Fibroblast of lung (primary cell): ENCODE results near the gene UVRAG. TPM values are rescaled to one million over a fixed set of nuclear protein-coding genes. Genes with fewer than 3 reads are reported as not detected.
A peak's percentile ranks its signal among the peaks of the same experiment; 100 is the strongest.

Source experiments
- DNase-seq, 2 donors: peaks; one replicate each; pipeline versions ENCODE4 v3.0.0 to v3.0.0-alpha.2; 2010; ENCODE audit warnings: low read depth in 2 of 2
- H2AFZ ChIP-seq: 2 replicates; pipeline ENCODE4 v1.5.1; 2012; ENCODE audit warnings: low read length, control low read depth, inconsistent platforms
- H3K27ac ChIP-seq: 2 replicates; pipeline ENCODE4 v1.5.1; 2011; ENCODE audit warnings: low read length, control low read depth; ENCODE audit not compliant: insufficient read depth
- H3K27me3 ChIP-seq: 2 replicates; pipeline ENCODE4 v1.5.1; 2011; ENCODE audit warnings: mild to moderate bottlenecking, low read length; ENCODE audit not compliant: control insufficient read depth, insufficient read depth
- H3K36me3 ChIP-seq: 2 replicates; pipeline ENCODE4 v1.5.1; 2011; ENCODE audit warnings: low read length; ENCODE audit not compliant: control insufficient read depth, insufficient read depth
- H3K4me1 ChIP-seq: 2 replicates; pipeline ENCODE4 v1.5.1; 2011; ENCODE audit warnings: low read length; ENCODE audit not compliant: control insufficient read depth, insufficient read depth; ENCODE audit errors: extremely low read depth
- H3K4me2 ChIP-seq: 2 replicates; pipeline ENCODE4 v1.5.1; 2011; ENCODE audit warnings: low read length, control low read depth; ENCODE audit not compliant: insufficient read depth; ENCODE audit errors: extremely low read depth
- H3K4me3 ChIP-seq, 4 experiments: fragments of 200-600 bp in 1 of 4; sonication (generic) in 1 of 4; replicated peaks in 1 of 4; 2 replicates each; pipeline ENCODE4 v1.5.1; 2011 to 2016; ENCODE audit warnings: low read length in 4 of 4, low read depth in 3 of 4, mild to moderate bottlenecking in 3 of 4, control low read depth in 2 of 4, inconsistent platforms in 1 of 4, mixed read lengths in 1 of 4; ENCODE audit not compliant: insufficient read depth in 1 of 4; ENCODE audit errors: control extremely low read depth in 1 of 4
- H3K79me2 ChIP-seq: 2 replicates; pipeline ENCODE4 v1.5.1; 2012; ENCODE audit warnings: mild to moderate bottlenecking, low read length, inconsistent platforms; ENCODE audit not compliant: control insufficient read depth, insufficient read depth
- H3K9ac ChIP-seq: 2 replicates; pipeline ENCODE4 v1.5.1; 2011; ENCODE audit warnings: mild to moderate bottlenecking, low read length, control low read depth; ENCODE audit not compliant: insufficient read depth
- H3K9me3 ChIP-seq: 2 replicates; pipeline ENCODE4 v1.5.1; 2012; ENCODE audit warnings: low read depth, low read length; ENCODE audit not compliant: control insufficient read depth, insufficient read depth
- H4K20me1 ChIP-seq: 2 replicates; pipeline ENCODE4 v1.5.1; 2011; ENCODE audit warnings: low read length; ENCODE audit not compliant: control insufficient read depth, insufficient read depth; ENCODE audit errors: extremely low read depth
- EZH2 ChIP-seq: IDR thresholded peaks from 2 replicates; pipeline ENCODE4 v1.5.1; 2012; ENCODE audit warnings: low read length, control low read depth, mild to moderate bottlenecking; ENCODE audit errors: missing control alignments
- polyA plus RNA-seq, 2 donors: library from polyadenylated mRNA; depleted of rRNA in 1 of 2; stranded (reverse) in 1 of 2; unstranded in 1 of 2; fragments of >200 nt; gene quantifications; 2 replicates each; pipeline ENCODE4 v1.2.1, GENCODE V29; 2011 to 2012; ENCODE audit warnings: missing spikeins in 1 of 2
- total RNA-seq: library from RNA; depleted of rRNA; stranded (reverse); fragments of >200 nt; gene quantifications from 2 replicates; pipeline ENCODE4 v1.2.1, GENCODE V29; 2014
- TF ChIP-seq, protein P1 (sequence below), 2 donors: IDR thresholded peaks in 1 of 2; conservative IDR thresholded peaks in 1 of 2; 1 replicate in 1 of 2; 2 replicates in 1 of 2; pipeline ENCODE4 v1.5.1; 2011 to 2012; ENCODE audit warnings: low read length in 2 of 2, control low read depth in 1 of 2, inconsistent platforms in 1 of 2, low read depth in 1 of 2, mild to moderate bottlenecking in 1 of 2

Gene UVRAG
- total and polyA plus RNA-seq, 2 donors (not counting 1 experiment from before 2014, with no cell fraction given): 15.8 to 22.1 TPM

DNA sequence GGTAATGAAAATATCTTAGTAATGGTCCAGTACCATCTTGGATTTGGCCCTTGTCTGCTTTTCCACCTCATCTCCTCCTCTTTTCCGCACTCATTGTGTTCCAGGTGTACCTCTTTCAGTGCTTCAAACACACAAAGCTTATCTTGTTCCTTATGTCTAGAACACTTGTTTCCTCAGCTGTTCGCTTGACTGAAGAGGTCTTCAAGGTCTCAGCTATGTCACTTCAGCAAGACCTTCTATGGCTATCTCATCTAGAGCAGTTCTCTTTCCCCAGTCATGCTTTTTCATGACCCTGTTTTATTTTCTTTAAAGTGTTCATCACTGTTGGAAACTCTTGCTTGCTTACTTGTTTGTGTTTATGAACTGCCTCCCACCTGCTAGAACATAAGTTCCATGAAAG lies 47.4 kb downstream of the UVRAG start:
- H3K79me2 ChIP-seq: no peaks in the 10 kb centered on the region

DNA sequence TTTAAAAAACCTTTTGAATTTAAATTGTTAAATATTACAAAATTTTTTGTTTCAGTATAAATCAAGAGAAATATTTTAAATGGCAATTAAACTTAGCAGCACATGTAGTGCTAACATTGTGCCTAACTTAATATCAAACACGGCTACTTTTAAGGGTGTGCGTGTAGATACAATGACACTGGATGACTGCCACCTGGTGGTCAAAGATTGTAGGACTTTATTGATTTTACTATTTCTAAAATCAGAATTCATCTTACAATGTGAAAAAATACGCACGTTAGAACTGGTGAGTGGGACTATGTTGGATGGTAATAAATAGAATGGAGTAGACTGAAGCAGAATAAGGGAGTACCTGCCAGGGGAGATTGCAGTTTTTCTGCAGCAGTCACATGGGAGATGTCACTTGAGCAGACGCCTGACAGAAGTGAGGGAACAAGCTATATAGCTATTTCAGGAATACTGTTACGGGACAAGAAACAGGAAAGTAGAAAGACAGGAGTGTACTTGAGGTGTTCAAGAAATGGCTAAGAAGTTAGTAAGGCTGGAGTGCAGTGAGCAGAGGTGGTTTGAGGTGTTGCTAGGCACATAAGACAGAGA lies 52.9 kb downstream of the UVRAG start:
- Histone ChIP-seq H3K4me3 (no peak overlapping the region), H3K9me3 (no peaks in the 10 kb centered on the region), H3K79me2 (no peaks in the 10 kb centered on the region), H3K4me2 (no peak overlapping the region), H3K27me3 (no peaks in the 10 kb centered on the region), H3K36me3 (no peaks in the 10 kb centered on the region), H4K20me1 (no peaks in the 10 kb centered on the region), H3K27ac (no peak overlapping the region), H3K9ac (no peak overlapping the region), H3K4me1 (no peaks in the 10 kb centered on the region), H2AFZ (no peak overlapping the region)
- TF ChIP-seq, protein P1, sequence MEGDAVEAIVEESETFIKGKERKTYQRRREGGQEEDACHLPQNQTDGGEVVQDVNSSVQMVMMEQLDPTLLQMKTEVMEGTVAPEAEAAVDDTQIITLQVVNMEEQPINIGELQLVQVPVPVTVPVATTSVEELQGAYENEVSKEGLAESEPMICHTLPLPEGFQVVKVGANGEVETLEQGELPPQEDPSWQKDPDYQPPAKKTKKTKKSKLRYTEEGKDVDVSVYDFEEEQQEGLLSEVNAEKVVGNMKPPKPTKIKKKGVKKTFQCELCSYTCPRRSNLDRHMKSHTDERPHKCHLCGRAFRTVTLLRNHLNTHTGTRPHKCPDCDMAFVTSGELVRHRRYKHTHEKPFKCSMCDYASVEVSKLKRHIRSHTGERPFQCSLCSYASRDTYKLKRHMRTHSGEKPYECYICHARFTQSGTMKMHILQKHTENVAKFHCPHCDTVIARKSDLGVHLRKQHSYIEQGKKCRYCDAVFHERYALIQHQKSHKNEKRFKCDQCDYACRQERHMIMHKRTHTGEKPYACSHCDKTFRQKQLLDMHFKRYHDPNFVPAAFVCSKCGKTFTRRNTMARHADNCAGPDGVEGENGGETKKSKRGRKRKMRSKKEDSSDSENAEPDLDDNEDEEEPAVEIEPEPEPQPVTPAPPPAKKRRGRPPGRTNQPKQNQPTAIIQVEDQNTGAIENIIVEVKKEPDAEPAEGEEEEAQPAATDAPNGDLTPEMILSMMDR (conservative IDR thresholded peaks at IDR 0.05 in 1 of 2, IDR thresholded peaks at IDR 0.05 in 1 of 2; ENCODE audit: low read depth in 1 of 2, low read length in 2 of 2): peak; percentile 47 to 55
- TF ChIP-seq EZH2: no peak
- peak; percentile 32 to 72 for DNase-seq

More for the DNA sequence above, 47.4 kb downstream of the UVRAG start:
- H2AFZ ChIP-seq: no peak overlapping the region
- no peaks in the 10 kb centered on the region for H3K27me3 ChIP-seq
- H3K9ac ChIP-seq: no peak overlapping the region
- no peaks in the 10 kb centered on the region for H4K20me1 ChIP-seq
- H3K4me2 ChIP-seq: no peak overlapping the region
- no peak overlapping the region for H3K4me3 ChIP-seq
- H3K27ac ChIP-seq: no peak overlapping the region
- H3K36me3 ChIP-seq: no peaks in the 10 kb centered on the region
- TF ChIP-seq EZH2: no peak
- TF ChIP-seq, protein P1 (conservative IDR thresholded peaks at IDR 0.05 in 1 of 2, IDR thresholded peaks at IDR 0.05 in 1 of 2; ENCODE audit: low read depth in 1 of 2, low read length in 2 of 2): no peak
- no peaks in the 10 kb centered on the region for H3K4me1 ChIP-seq
- DNase-seq: no peak
- no peaks in the 10 kb centered on the region for H3K9me3 ChIP-seq

DNA sequence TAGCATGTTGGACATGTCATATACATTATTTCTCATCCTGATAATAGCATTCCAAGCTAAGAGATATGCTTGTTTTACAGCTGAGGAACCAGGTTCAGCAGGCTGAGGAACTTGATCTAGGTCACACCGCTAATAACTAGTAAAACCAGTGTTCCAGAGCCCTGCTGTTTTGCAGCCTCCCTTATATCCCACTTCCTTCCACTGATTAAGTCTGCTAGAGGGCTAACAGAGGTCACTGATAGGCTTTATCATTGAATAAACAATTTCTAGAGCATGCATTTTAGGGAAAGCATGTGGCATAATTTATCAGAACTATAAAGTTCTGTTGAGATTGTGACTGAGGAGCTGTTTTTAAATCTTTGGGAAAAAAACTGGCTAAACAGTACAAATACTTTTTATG lies 54.0 kb downstream of the UVRAG start:
- TF ChIP-seq, protein P1 (conservative IDR thresholded peaks at IDR 0.05 in 1 of 2, IDR thresholded peaks at IDR 0.05 in 1 of 2; ENCODE audit: low read depth in 1 of 2, low read length in 2 of 2): no peak
- no peak for TF ChIP-seq EZH2
- no peak overlapping the region for H3K9ac ChIP-seq
- H4K20me1 ChIP-seq: no peaks in the 10 kb centered on the region
- H3K4me1 ChIP-seq: no peaks in the 10 kb centered on the region
- H3K4me3 ChIP-seq: no peak overlapping the region
- no peak overlapping the region for H2AFZ ChIP-seq
- no peaks in the 10 kb centered on the region for H3K79me2 ChIP-seq
- no peaks in the 10 kb centered on the region for H3K27me3 ChIP-seq
- H3K4me2 ChIP-seq: no peak overlapping the region
- no peak overlapping the region for H3K27ac ChIP-seq
- no peaks in the 10 kb centered on the region for H3K9me3 ChIP-seq
- H3K36me3 ChIP-seq: no peaks in the 10 kb centered on the region
- no peak for DNase-seq
